A549 (cell line): Measurements from ENCODE around the gene ARL4A. TPM values are rescaled to one million over a fixed set of nuclear protein-coding genes. Genes with fewer than 3 reads are reported as not detected.

Source experiments
- ATAC-seq, 2 experiments: fragments of 200-7000 bp in 1 of 2; fragments of >200 bp in 1 of 2; cut with Nextera tagmentation in 1 of 2; cut with Tn5 transposase in 1 of 2; 3 replicates each; pipeline versions ENCODE4 v1.8.0 to v1.9.1; 2018 to 2020; ENCODE audit warnings: mild to moderate bottlenecking in 1 of 2, moderate library complexity in 1 of 2
- CTCF ChIA-PET: fragments of 300-600 bp; sonication (Branson Sonifier 250); formaldehyde crosslinking; extraction: SDS; loops from one replicate; lab custom pipeline; 2021; ENCODE audit warnings: antibody characterized with exemption, inconsistent platforms; lab: Yijun Ruan, JAX
- POLR2A ChIA-PET: fragments of 350-600 bp; formaldehyde crosslinking; extraction: SDS; loops from one replicate; lab custom pipeline; 2021; ENCODE audit warnings: antibody characterized with exemption, inconsistent platforms; lab: Yijun Ruan, JAX
- DNase-seq, 2 experiments: peaks; one replicate each; pipeline versions ENCODE4 v3.0.0 to v3.0.0-alpha.2; 2011 to 2016; ENCODE audit warnings: low read depth in 1 of 2, low spot score in 1 of 2
- FAIRE-seq: peaks from 2 replicates; lab custom pipeline; 2011; peaks lifted over from hg19 to GRCh38; lab: Jason Lieb, UNC
- H3K27ac ChIP-seq, 2 experiments: fragments of >200 bp; sonication (Bioruptor Twin); formaldehyde crosslinking; 3 replicates each; pipeline ENCODE4 v1.5.1; 2016 to 2017
- H3K4me1 ChIP-seq: fragments of >200 bp; sonication (Bioruptor Twin); formaldehyde crosslinking; 3 replicates; pipeline ENCODE4 v1.6.1; 2016
- H3K4me2 ChIP-seq: fragments of >200 bp; sonication (Bioruptor Twin); formaldehyde crosslinking; 3 replicates; pipeline ENCODE4 v1.6.1; 2016
- H3K4me3 ChIP-seq: fragments of >200 bp; sonication (Bioruptor Twin); formaldehyde crosslinking; 3 replicates; pipeline ENCODE4 v1.5.1; 2016
- H3K9me3 ChIP-seq: fragments of >200 bp; sonication (Bioruptor Twin); formaldehyde crosslinking; 3 replicates; pipeline ENCODE4 v1.6.1; 2016
- CBX2 ChIP-seq: fragments of 200-600 bp; sonication (generic); IDR thresholded peaks from 2 replicates; pipeline ENCODE4 v1.6.1; 2016; ENCODE audit warnings: low read depth, mild to moderate bottlenecking, borderline replicate concordance
- CHD2 ChIP-seq: fragments of 150-350 bp; IDR thresholded peaks from 2 replicates; pipeline ENCODE4 v1.6.1; 2014; ENCODE audit warnings: low read length; ENCODE audit not compliant: partially characterized antibody
- CHD4 ChIP-seq: fragments of 200-600 bp; sonication (generic); IDR thresholded peaks from 2 replicates; pipeline ENCODE4 v1.6.1; 2016; ENCODE audit warnings: antibody characterized with exemption, mild to moderate bottlenecking, borderline replicate concordance
- E2F6 ChIP-seq: IDR thresholded peaks from 2 replicates; pipeline ENCODE4 v1.6.1; 2012; ENCODE audit warnings: low read depth, borderline replicate concordance
- ELK1 ChIP-seq: fragments of 150-350 bp; IDR thresholded peaks from 2 replicates; pipeline ENCODE4 v1.6.1; 2014; ENCODE audit warnings: low read depth, mild to moderate bottlenecking, low read length
- EP300 ChIP-seq, 2 experiments: fragments of >200 bp; sonication (Bioruptor Twin); formaldehyde crosslinking; IDR thresholded peaks; 2 replicates in 1 of 2; 3 replicates in 1 of 2; pipeline ENCODE4 v1.6.1; 2016 to 2017
- GATA3 ChIP-seq: IDR thresholded peaks from 2 replicates; pipeline ENCODE4 v1.6.1; 2012; ENCODE audit warnings: borderline replicate concordance
- HOXB5 ChIP-seq: fragments of 250-450 bp; sonication (Bioruptor Pico); IDR thresholded peaks from 2 replicates; pipeline ENCODE4 v1.5.0; 2020; ENCODE audit warnings: mild to moderate bottlenecking, moderate library complexity
- KDM5A ChIP-seq: fragments of 200-600 bp; sonication (generic); IDR thresholded peaks from 2 replicates; pipeline ENCODE4 v1.6.1; 2016; ENCODE audit warnings: antibody characterized with exemption, mild to moderate bottlenecking
- NFE2L2 ChIP-seq: fragments of 150-350 bp; conservative IDR thresholded peaks from 2 replicates; pipeline ENCODE4 v1.6.1; 2014; ENCODE audit warnings: low read length
- NR3C1 ChIP-seq: fragments of >200 bp; sonication (Bioruptor Twin); formaldehyde crosslinking; IDR thresholded peaks from 3 replicates; pipeline ENCODE4 v1.6.1; 2017
- RAD21 ChIP-seq, 2 experiments: fragments of >200 bp in 1 of 2; sonication (Bioruptor Twin) in 1 of 2; formaldehyde crosslinking in 1 of 2; IDR thresholded peaks in 1 of 2; conservative IDR thresholded peaks in 1 of 2; 2 replicates in 1 of 2; 3 replicates in 1 of 2; pipeline ENCODE4 v1.6.1; 2012 to 2018; ENCODE audit warnings: inconsistent platforms in 1 of 2
- RNF2 ChIP-seq: fragments of 200-600 bp; sonication (generic); IDR thresholded peaks from 2 replicates; pipeline ENCODE4 v1.6.1; 2016; ENCODE audit warnings: low read depth, mild to moderate bottlenecking, antibody characterized with exemption, moderate library complexity, borderline replicate concordance
- SMC3 ChIP-seq: fragments of >200 bp; sonication (Bioruptor Twin); formaldehyde crosslinking; IDR thresholded peaks from 3 replicates; pipeline ENCODE4 v1.6.1; 2018; ENCODE audit warnings: inconsistent platforms
- ZFP36 ChIP-seq: fragments of 450-650 bp; IDR thresholded peaks from 2 replicates; pipeline ENCODE4 v1.6.1; 2014; ENCODE audit warnings: borderline replicate concordance; ENCODE audit not compliant: partially characterized antibody
- WGBS: methylation state at CpG from one replicate; pipeline ENCODE4 v1.1.6; 2017; ENCODE audit errors: missing lambda C conversion rate; 5-methylcytosine and 5-hydroxymethylcytosine counted together
- polyA plus RNA-seq, 4 experiments: library from polyadenylated mRNA; depleted of rRNA in 3 of 4; stranded (reverse); fragments of >200 nt; fragmentation: RNase III in 1 of 4; extraction: RNeasy Plus Mini Kit Qiagen cat#74134 plus additional on column Dnase treatment in 1 of 4; gene quantifications; 2 replicates in 3 of 4; 3 replicates in 1 of 4; pipeline ENCODE4 v1.2.3, GENCODE V29; 2011 to 2017
- TF ChIP-seq, protein P1 (sequence below): fragments of 250-450 bp; sonication (Bioruptor Pico); IDR thresholded peaks from 2 replicates; pipeline ENCODE4 v1.5.0; 2020; ENCODE audit warnings: low read depth, mild to moderate bottlenecking, moderate library complexity
- TF ChIP-seq, protein P2 (sequence below): fragments of >200 bp; sonication (Bioruptor Twin); formaldehyde crosslinking; IDR thresholded peaks from 2 replicates; pipeline ENCODE4 v1.6.1; 2016
- TF ChIP-seq, protein P3 (sequence below): fragments of >200 bp; sonication (Bioruptor Twin); formaldehyde crosslinking; IDR thresholded peaks from 3 replicates; pipeline ENCODE4 v1.6.1; 2016
- TF ChIP-seq, protein P4 (sequence below): fragments of >200 bp; sonication (Bioruptor Twin); formaldehyde crosslinking; IDR thresholded peaks from 3 replicates; pipeline ENCODE4 v1.5.1; 2016

Gene ARL4A
- polyA plus RNA-seq, 2 of the 4 experiments (the other 2 are of a cell fraction), result 51.9 to 76.1 TPM

GRCh38 chr7:12642508-12642907 is 44.9 kb upstream of the ARL4A start:
- Histone ChIP-seq H3K9me3 (no peaks in the 10 kb centered on the region), H3K4me3 (no peak overlapping the region), H3K4me2 (no peak overlapping the region), H3K4me1 (peaks cover 42% of the 10 kb centered on the region), H3K27ac (peak overlapping the region in 1 of 2 experiments; percentile 53; a peak in 1 of 6 replicates)
- POLR2A ChIA-PET, result no interaction called here
- CTCF ChIA-PET, result interaction anchor here (1.0 to 4.3 kb wide), 3 partner anchors 41 to 620 kb away, joined by 4 to 21 read pairs (median 19); partner anchors contain the start of gene ARL4A
- ATAC-seq (no peak), DNase-seq (no peak), FAIRE-seq (no peak)
- WGBS, result 95% methylated on average over 5 of the region's 5 CpGs
- TF ChIP-seq E2F6 (no peak), RAD21 (conservative IDR thresholded peaks at IDR 0.05 in 1 of 2, IDR thresholded peaks at IDR 0.05 in 1 of 2) (no peak), NFE2L2 (no peak), GATA3 (no peak), SMC3 (no peak), CBX2 (no peak), CHD2 (no peak), HOXB5 (CRISPR knock-in tag) (no peak), NR3C1 (no peak), CHD4 (no peak), ELK1 (no peak)
- TF ChIP-seq, protein P1, sequence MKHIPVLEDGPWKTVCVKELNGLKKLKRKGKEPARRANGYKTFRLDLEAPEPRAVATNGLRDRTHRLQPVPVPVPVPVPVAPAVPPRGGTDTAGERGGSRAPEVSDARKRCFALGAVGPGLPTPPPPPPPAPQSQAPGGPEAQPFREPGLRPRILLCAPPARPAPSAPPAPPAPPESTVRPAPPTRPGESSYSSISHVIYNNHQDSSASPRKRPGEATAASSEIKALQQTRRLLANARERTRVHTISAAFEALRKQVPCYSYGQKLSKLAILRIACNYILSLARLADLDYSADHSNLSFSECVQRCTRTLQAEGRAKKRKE (CRISPR knock-in tag), result no peak
- TF ChIP-seq, protein P2, sequence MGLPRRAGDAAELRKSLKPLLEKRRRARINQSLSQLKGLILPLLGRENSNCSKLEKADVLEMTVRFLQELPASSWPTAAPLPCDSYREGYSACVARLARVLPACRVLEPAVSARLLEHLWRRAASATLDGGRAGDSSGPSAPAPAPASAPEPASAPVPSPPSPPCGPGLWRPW, result no peak
- TF ChIP-seq, protein P3, sequence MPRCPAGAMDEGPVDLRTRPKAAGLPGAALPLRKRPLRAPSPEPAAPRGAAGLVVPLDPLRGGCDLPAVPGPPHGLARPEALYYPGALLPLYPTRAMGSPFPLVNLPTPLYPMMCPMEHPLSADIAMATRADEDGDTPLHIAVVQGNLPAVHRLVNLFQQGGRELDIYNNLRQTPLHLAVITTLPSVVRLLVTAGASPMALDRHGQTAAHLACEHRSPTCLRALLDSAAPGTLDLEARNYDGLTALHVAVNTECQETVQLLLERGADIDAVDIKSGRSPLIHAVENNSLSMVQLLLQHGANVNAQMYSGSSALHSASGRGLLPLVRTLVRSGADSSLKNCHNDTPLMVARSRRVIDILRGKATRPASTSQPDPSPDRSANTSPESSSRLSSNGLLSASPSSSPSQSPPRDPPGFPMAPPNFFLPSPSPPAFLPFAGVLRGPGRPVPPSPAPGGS, result no peak
- TF ChIP-seq, all 56 proteins: peak for 0

DNA sequence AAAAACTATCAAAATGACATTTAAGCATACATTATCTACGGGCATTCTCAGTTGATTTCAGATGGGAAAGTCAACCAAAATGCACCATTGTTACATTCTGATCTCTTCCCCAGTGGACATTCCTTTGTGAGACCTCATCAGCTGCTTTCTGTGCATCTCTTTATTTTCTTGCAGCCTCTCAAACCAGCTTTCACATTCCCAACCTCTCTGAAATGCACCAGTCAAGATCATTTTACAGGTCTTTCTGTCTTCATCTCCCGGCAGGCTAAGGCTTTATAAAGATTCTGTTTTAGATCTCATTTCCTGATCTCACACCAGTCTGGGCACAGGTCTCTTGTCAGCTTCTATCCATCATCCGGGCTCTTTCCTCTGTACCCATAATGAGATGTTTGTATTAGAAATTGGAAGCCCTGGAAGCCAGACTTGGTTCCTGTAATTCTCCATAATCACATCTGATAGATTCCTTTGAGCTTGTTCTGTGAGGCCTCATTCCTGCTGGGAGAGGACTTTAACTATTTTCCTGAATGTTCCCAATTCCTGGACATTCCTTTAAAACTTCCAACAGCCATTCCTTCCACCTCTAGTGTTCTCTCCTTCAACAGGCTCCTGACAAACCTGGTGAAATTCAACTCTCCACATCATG is 44.3 kb upstream of the ARL4A start:
- peaks cover 44% of the 10 kb centered on the region for H3K4me1 ChIP-seq
- no peak for DNase-seq
- ChIA-PET CTCF (interaction anchor here (1.0 to 4.3 kb wide), 3 partner anchors 40 to 620 kb away, joined by 4 to 21 read pairs (median 19); partner anchors contain the start of gene ARL4A), POLR2A (no interaction called here)
- FAIRE-seq, result no peak
- H3K4me3 ChIP-seq, result no peak overlapping the region
- no peak for TF ChIP-seq SMC3
- TF ChIP-seq GATA3, result no peak
- no peak for TF ChIP-seq KDM5A
- TF ChIP-seq EP300 (IDR thresholded peaks at IDR 0.05), result no peak
- no peak for TF ChIP-seq ZFP36
- TF ChIP-seq, protein P1 (CRISPR knock-in tag), result no peak
- TF ChIP-seq, protein P4, sequence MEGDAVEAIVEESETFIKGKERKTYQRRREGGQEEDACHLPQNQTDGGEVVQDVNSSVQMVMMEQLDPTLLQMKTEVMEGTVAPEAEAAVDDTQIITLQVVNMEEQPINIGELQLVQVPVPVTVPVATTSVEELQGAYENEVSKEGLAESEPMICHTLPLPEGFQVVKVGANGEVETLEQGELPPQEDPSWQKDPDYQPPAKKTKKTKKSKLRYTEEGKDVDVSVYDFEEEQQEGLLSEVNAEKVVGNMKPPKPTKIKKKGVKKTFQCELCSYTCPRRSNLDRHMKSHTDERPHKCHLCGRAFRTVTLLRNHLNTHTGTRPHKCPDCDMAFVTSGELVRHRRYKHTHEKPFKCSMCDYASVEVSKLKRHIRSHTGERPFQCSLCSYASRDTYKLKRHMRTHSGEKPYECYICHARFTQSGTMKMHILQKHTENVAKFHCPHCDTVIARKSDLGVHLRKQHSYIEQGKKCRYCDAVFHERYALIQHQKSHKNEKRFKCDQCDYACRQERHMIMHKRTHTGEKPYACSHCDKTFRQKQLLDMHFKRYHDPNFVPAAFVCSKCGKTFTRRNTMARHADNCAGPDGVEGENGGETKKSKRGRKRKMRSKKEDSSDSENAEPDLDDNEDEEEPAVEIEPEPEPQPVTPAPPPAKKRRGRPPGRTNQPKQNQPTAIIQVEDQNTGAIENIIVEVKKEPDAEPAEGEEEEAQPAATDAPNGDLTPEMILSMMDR, result no peak
- TF ChIP-seq RNF2, result no peak
- TF ChIP-seq, all 56 proteins: peak for 0
- Histone ChIP-seq H3K4me2 (no peak overlapping the region), H3K9me3 (no peaks in the 10 kb centered on the region), H3K27ac (peak overlapping the region in 1 of 2 experiments; percentile 53; a peak in 3 of 6 replicates)
- WGBS, result 96% methylated on average over 3 of the region's 3 CpGs
- ATAC-seq, result no peak
